Loucy (cell line): Measurements from ENCODE around the gene DENND2C.

Experiments
- CTCF ChIP-seq: fragments of 200-600 bp; sonication (generic); conservative IDR thresholded peaks from 2 replicates; pipeline ENCODE4 v1.5.1; 2014; ENCODE audit warnings: mild to moderate bottlenecking, antibody characterized with exemption, low read length
- EZH2phosphoT487 ChIP-seq: fragments of 200-600 bp; IDR thresholded peaks from 2 replicates; pipeline ENCODE4 v1.6.1; 2018; ENCODE audit warnings: antibody characterized with exemption, mild to moderate bottlenecking, moderate library complexity, borderline replicate concordance

- TF ChIP-seq CTCF (no peak), EZH2phosphoT487 (no peak)
These were observed 71.9 kb downstream of the DENND2C start for GRCh38 chr1:114597949-114598348.
